H1 (cell line): ENCODE measurements around the gene CHCHD3. TPM values are rescaled to one million over a fixed set of nuclear protein-coding genes. Genes with fewer than 3 reads are reported as not detected.

ENCODE experiments used
- CTCF ChIA-PET: fragments of 300-600 bp; sonication (Branson Sonifier 250); formaldehyde crosslinking; loops from one replicate; lab custom pipeline; 2021; ENCODE audit not compliant: partially characterized antibody; lab: Charles Lee
- POLR2A ChIA-PET: fragments of 300-600 bp; sonication (Branson Sonifier 250); formaldehyde crosslinking; loops from one replicate; lab custom pipeline; 2021; ENCODE audit warnings: inconsistent platforms; ENCODE audit not compliant: partially characterized antibody; lab: Charles Lee
- DNase-seq, 2 experiments: peaks; one replicate each; pipeline versions ENCODE4 v3.0.0 to v3.0.0-alpha.2; 2010 to 2022; ENCODE audit warnings: low spot score in 2 of 2, low read depth in 1 of 2, mixed read lengths in 1 of 2
- FAIRE-seq: peaks from 2 replicates; lab custom pipeline; 2011; peaks lifted over from hg19 to GRCh38; lab: Jason Lieb, UNC
- H2AFZ ChIP-seq: 2 replicates; pipeline ENCODE4 v1.8.1; 2012; ENCODE audit warnings: low read length, inconsistent platforms
- H2AK5ac ChIP-seq: 2 replicates; pipeline ENCODE4 v1.6.1; 2013; ENCODE audit warnings: low read depth, low read length
- H2BK120ac ChIP-seq: replicated peaks from 2 replicates; pipeline ENCODE3; 2013; ENCODE audit warnings: low read depth, low read length, inconsistent platforms
- H2BK12ac ChIP-seq: 2 replicates; pipeline ENCODE4 v1.6.1; 2013; ENCODE audit warnings: low read depth, low read length
- H2BK15ac ChIP-seq: 2 replicates; pipeline ENCODE4 v1.6.1; 2013; ENCODE audit warnings: low read length
- H2BK20ac ChIP-seq: 2 replicates; pipeline ENCODE4 v1.6.1; 2013; ENCODE audit warnings: low read length
- H2BK5ac ChIP-seq: 2 replicates; pipeline ENCODE4 v1.6.1; 2013; ENCODE audit warnings: low read depth, low read length
- H3K14ac ChIP-seq: 2 replicates; pipeline ENCODE4 v1.6.1; 2013; ENCODE audit warnings: inconsistent platforms; ENCODE audit not compliant: insufficient read length
- H3K18ac ChIP-seq: 2 replicates; pipeline ENCODE4 v1.6.1; 2013; ENCODE audit warnings: low read length; ENCODE audit errors: extremely low read depth
- H3K23ac ChIP-seq: 2 replicates; pipeline ENCODE4 v1.6.1; 2013; ENCODE audit warnings: inconsistent platforms; ENCODE audit not compliant: insufficient read length
- H3K23me2 ChIP-seq: 2 replicates; pipeline ENCODE4 v1.6.1; 2013; ENCODE audit warnings: low read depth, low read length
- H3K27ac ChIP-seq: 2 replicates; pipeline ENCODE4 v1.6.1; 2011; ENCODE audit warnings: low read depth, low read length, inconsistent platforms
- H3K27me3 ChIP-seq, 4 experiments: replicated peaks in 1 of 4; 1 replicate in 1 of 4; 2 replicates in 3 of 4; pipeline versions ENCODE4 v1.6.1 to v1.8.1; 2011 to 2013; ENCODE audit warnings: low read length in 3 of 4, mild to moderate bottlenecking in 3 of 4, inconsistent platforms in 2 of 4, mixed read lengths in 2 of 4, moderate library complexity in 1 of 4; ENCODE audit not compliant: control insufficient read depth in 3 of 4, insufficient read depth in 3 of 4; ENCODE audit errors: extremely low read depth in 1 of 4
- H3K36me3 ChIP-seq, 4 experiments: 2 replicates each; pipeline versions ENCODE4 v1.6.1 to v1.8.1; 2011 to 2013; ENCODE audit warnings: mild to moderate bottlenecking in 4 of 4, low read length in 3 of 4, moderate library complexity in 2 of 4, control low read depth in 1 of 4, inconsistent platforms in 1 of 4; ENCODE audit not compliant: insufficient read depth in 4 of 4, control insufficient read depth in 2 of 4
- H3K4ac ChIP-seq: replicated peaks from 2 replicates; pipeline ENCODE3; 2013; ENCODE audit warnings: low read length, low read depth, mixed read lengths, inconsistent platforms; ENCODE audit not compliant: insufficient read length
- H3K4me1 ChIP-seq, 4 experiments: replicated peaks in 1 of 4; 1 replicate in 1 of 4; 2 replicates in 3 of 4; pipeline versions ENCODE4 v1.6.1 to v1.8.1; 2011 to 2013; ENCODE audit warnings: low read length in 3 of 4, inconsistent platforms in 2 of 4, mixed read lengths in 1 of 4; ENCODE audit not compliant: insufficient read depth in 4 of 4, control insufficient read depth in 3 of 4
- H3K4me2 ChIP-seq, 2 experiments: 2 replicates each; pipeline versions ENCODE4 v1.6.1 to v1.8.1; 2011 to 2013; ENCODE audit warnings: low read depth in 2 of 2, low read length in 2 of 2, control low read depth in 1 of 2, inconsistent platforms in 1 of 2, mild to moderate bottlenecking in 1 of 2; ENCODE audit not compliant: insufficient read depth in 1 of 2
- H3K4me3 ChIP-seq, 4 experiments: fragments of 200-600, 300-600 bp in 1 of 4; sonication (generic), shearing (Covaris generic), sonication (Bioruptor Twin) in 1 of 4; 2 replicates each; pipeline versions ENCODE4 v1.5.1 to v1.8.1; 2011 to 2016; ENCODE audit warnings: low read length in 4 of 4, low read depth in 3 of 4, control low read depth in 2 of 4, inconsistent platforms in 2 of 4, mild to moderate bottlenecking in 2 of 4, mixed read lengths in 1 of 4, moderate library complexity in 1 of 4; ENCODE audit not compliant: insufficient read depth in 2 of 4; ENCODE audit errors: extremely low read depth in 1 of 4
- H3K56ac ChIP-seq: replicated peaks from 2 replicates; pipeline ENCODE3; 2013; ENCODE audit warnings: low read depth, mild to moderate bottlenecking, mixed read lengths, low read length, inconsistent platforms; ENCODE audit not compliant: insufficient read length
- H3K79me1 ChIP-seq: 2 replicates; pipeline ENCODE4 v1.6.1; 2013; ENCODE audit warnings: low read depth, low read length, control low read depth
- H3K79me2 ChIP-seq, 2 experiments: 2 replicates each; pipeline versions ENCODE4 v1.6.1 to v1.8.1; 2012 to 2013; ENCODE audit warnings: low read length in 2 of 2, mild to moderate bottlenecking in 2 of 2, inconsistent platforms in 1 of 2; ENCODE audit not compliant: insufficient read depth in 2 of 2, control insufficient read depth in 1 of 2
- H3K9ac ChIP-seq, 4 experiments: replicated peaks in 1 of 4; 1 replicate in 1 of 4; 2 replicates in 3 of 4; pipeline versions ENCODE4 v1.6.1 to v1.8.1; 2011 to 2013; ENCODE audit warnings: low read depth in 3 of 4, low read length in 3 of 4, control low read depth in 2 of 4, mild to moderate bottlenecking in 2 of 4, moderate library complexity in 2 of 4, inconsistent platforms in 1 of 4; ENCODE audit errors: extremely low read depth in 1 of 4
- H3K9me3 ChIP-seq, 2 experiments: 2 replicates each; pipeline versions ENCODE4 v1.6.1 to v1.8.1; 2012 to 2013; ENCODE audit warnings: mild to moderate bottlenecking in 2 of 2, moderate library complexity in 2 of 2, control low read depth in 1 of 2, inconsistent platforms in 1 of 2, low read depth in 1 of 2, low read length in 1 of 2, mixed read lengths in 1 of 2; ENCODE audit not compliant: insufficient read depth in 2 of 2
- H4K20me1 ChIP-seq, 2 experiments: replicated peaks in 1 of 2; 2 replicates each; pipeline versions ENCODE3 to v1.8.1; 2011 to 2013; ENCODE audit warnings: inconsistent platforms in 2 of 2, low read length in 2 of 2, mild to moderate bottlenecking in 1 of 2; ENCODE audit not compliant: insufficient read depth in 2 of 2, control insufficient read depth in 1 of 2
- H4K5ac ChIP-seq: 2 replicates; pipeline ENCODE4 v1.6.1; 2013; ENCODE audit warnings: low read length, low read depth, mixed read lengths, inconsistent platforms; ENCODE audit not compliant: insufficient read length
- H4K8ac ChIP-seq: 2 replicates; pipeline ENCODE4 v1.8.0; 2013; ENCODE audit warnings: mild to moderate bottlenecking, moderate library complexity, low read length, inconsistent platforms; ENCODE audit not compliant: insufficient read depth; ENCODE audit errors: extremely low read depth
- H4K91ac ChIP-seq: replicated peaks from 2 replicates; pipeline ENCODE3; 2013; ENCODE audit warnings: low read length, mixed read lengths, inconsistent platforms; ENCODE audit not compliant: insufficient read length
- JUN ChIP-seq: IDR thresholded peaks from 2 replicates; pipeline ENCODE4 v1.6.1; 2011; ENCODE audit warnings: low read depth, mild to moderate bottlenecking, improper control_type of control experiment, low read length
- WGBS, 2 experiments: shearing (Covaris generic) in 1 of 2; methylation state at CpG; one replicate each; pipeline versions ENCODE4 v1.1.6 to v1.1.7; 2013 to 2015; ENCODE audit warnings: low lambda C conversion rate in 2 of 2, mixed read lengths in 2 of 2, inconsistent platforms in 1 of 2, low coverage in 1 of 2, missing lambda C conversion rate in 1 of 2; ENCODE audit not compliant: insufficient replicate concordance in 2 of 2, insufficient coverage in 1 of 2, insufficient read length in 1 of 2; ENCODE audit errors: extremely low coverage in 1 of 2, missing lambda C conversion rate in 1 of 2; 5-methylcytosine and 5-hydroxymethylcytosine counted together
- polyA plus RNA-seq, 7 experiments: library from polyadenylated mRNA; depleted of rRNA in 3 of 7; stranded (reverse) in 5 of 7; unstranded in 2 of 7; fragments of >200 nt in 5 of 7; fragments of 200-250 nt in 2 of 7; gene quantifications; 1 replicate in 5 of 7; 2 replicates in 1 of 7; 4 replicates in 1 of 7; pipeline versions ENCODE4 v1.2.1 to v1.2.3, GENCODE V29; 2011 to 2013; ENCODE audit warnings: missing spikeins in 2 of 7, mixed read lengths in 2 of 7
- total RNA-seq: library from RNA; stranded (reverse); fragmentation: NEBNext Ultra II Directional; extraction: Animal tissue kit (Norgen Biotek cat#: 25700); gene quantifications from 2 replicates; pipeline ENCODE4 v1.2.1, GENCODE V29; 2021

Gene CHCHD3
- total and polyA plus RNA-seq, 2 of the 8 experiments (the other 6 are each of a cell fraction or from before 2014, with no cell fraction given), result 42.9 to 137 TPM

GRCh38 chr7:133079296-133079695 lies 2.6 kb downstream of the CHCHD3 start:
- peaks cover 7% of the 10 kb centered on the region for H3K23me2 ChIP-seq
- ChIA-PET POLR2A (interaction anchor here (0.6 kb wide), 1 partner anchor 82 kb away, joined by 4 read pairs; no protein-coding TSS in a partner anchor), CTCF (interaction anchor here (1.4 kb wide), 1 partner anchor 128 kb away, joined by 4 read pairs; no protein-coding TSS in a partner anchor)
- no peak overlapping the region for H2BK5ac ChIP-seq
- H3K14ac ChIP-seq, result no peak overlapping the region
- H3K27me3 ChIP-seq, result no peaks in the 10 kb centered on the region
- H2AFZ ChIP-seq, result no peak overlapping the region
- H2BK12ac ChIP-seq, result no peak overlapping the region
- peak overlapping the region in 3 of 4 experiments; percentile 10 to 92 (median 12); a peak in 4 of 8 replicates for H3K4me3 ChIP-seq
- TF ChIP-seq JUN, result no peak
- H3K79me1 ChIP-seq, result peaks cover 5% of the 10 kb centered on the region
- WGBS, 2 experiments, result 27% methylated on average over 5 of the region's 5 CpGs; no CpG with 5 or more reads in 1 of the 2 experiments
- no peak overlapping the region for H2BK20ac ChIP-seq
- FAIRE-seq (no peak), DNase-seq (no peak)
- H4K5ac ChIP-seq, result no peak overlapping the region
- H3K9me3 ChIP-seq, result no peaks in the 10 kb centered on the region
- peaks cover 0 to 4% (median 2%) of the 10 kb centered on the region in 4 experiments; a peak in 1 of 8 replicates for H3K36me3 ChIP-seq
- H4K20me1 ChIP-seq, result peaks cover 7 to 15% of the 10 kb centered on the region in 2 experiments
- no peak overlapping the region for H4K91ac ChIP-seq
- H2BK120ac ChIP-seq, result no peak overlapping the region
- H3K4ac ChIP-seq, result no peak overlapping the region
- peak overlapping the region; percentile 90 to 95 for H3K4me2 ChIP-seq
- peaks cover 1 to 15% (median 9%) of the 10 kb centered on the region in 4 experiments; a peak in 4 of 7 replicates for H3K4me1 ChIP-seq
- no peak overlapping the region for H2AK5ac ChIP-seq
- no peak overlapping the region for H3K23ac ChIP-seq
- peaks cover 22 to 75% of the 10 kb centered on the region in 2 experiments for H3K79me2 ChIP-seq
- H3K9ac ChIP-seq, result no peak overlapping the region
- H3K56ac ChIP-seq, result no peak overlapping the region
- H3K18ac ChIP-seq, result no peak overlapping the region
- H4K8ac ChIP-seq, result no peak overlapping the region
- no peak overlapping the region for H2BK15ac ChIP-seq
- H3K27ac ChIP-seq, result no peak overlapping the region
